ENCODE measurements around the gene H2BK1. TPM values are rescaled to one million over a fixed set of nuclear protein-coding genes. Genes with fewer than 3 reads are reported as not detected.

Gene H2BK1
- total and polyA plus RNA-seq, 7 donors: not detected

DNA sequence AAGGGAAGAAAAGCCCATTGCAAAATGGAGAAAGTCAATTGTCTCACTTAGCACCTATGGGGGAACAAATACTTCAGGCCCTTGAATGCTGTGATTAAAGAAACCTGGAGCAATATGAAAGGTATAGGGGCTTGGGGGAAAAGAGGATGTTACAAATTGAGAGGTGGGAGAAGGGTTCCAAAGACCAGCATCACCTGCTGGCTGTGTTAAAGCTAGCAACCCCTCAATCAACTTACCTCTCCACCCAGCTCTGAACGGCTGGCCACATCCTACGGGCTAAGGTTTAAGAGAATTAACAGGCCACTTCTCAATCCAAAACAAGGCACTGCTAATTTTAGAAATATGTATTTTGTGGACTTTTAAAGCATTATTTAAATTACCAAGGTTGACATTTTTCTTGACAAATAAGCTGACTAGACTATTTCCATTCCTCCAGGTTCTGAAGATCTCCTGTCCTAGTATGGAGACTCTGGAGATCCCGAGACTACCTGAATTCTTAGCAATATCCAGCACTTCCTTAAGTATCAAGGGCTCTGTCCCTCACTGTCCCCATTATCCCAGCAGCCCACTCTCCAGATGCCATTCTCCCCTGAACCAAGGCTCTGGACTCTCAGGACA lies 976 bp upstream of the H2BK1 start:
- DNase-seq: no peak
- H3K36me3 ChIP-seq: peaks cover 18 to 41% (median 25%) of the 10 kb centered on the region in 4 donors
- TF ChIP-seq, protein P1, sequence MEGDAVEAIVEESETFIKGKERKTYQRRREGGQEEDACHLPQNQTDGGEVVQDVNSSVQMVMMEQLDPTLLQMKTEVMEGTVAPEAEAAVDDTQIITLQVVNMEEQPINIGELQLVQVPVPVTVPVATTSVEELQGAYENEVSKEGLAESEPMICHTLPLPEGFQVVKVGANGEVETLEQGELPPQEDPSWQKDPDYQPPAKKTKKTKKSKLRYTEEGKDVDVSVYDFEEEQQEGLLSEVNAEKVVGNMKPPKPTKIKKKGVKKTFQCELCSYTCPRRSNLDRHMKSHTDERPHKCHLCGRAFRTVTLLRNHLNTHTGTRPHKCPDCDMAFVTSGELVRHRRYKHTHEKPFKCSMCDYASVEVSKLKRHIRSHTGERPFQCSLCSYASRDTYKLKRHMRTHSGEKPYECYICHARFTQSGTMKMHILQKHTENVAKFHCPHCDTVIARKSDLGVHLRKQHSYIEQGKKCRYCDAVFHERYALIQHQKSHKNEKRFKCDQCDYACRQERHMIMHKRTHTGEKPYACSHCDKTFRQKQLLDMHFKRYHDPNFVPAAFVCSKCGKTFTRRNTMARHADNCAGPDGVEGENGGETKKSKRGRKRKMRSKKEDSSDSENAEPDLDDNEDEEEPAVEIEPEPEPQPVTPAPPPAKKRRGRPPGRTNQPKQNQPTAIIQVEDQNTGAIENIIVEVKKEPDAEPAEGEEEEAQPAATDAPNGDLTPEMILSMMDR (IDR thresholded peaks at IDR 0.05): no peak
- no peak for TF ChIP-seq POLR2A (IDR thresholded peaks at IDR 0.05)
- TF ChIP-seq POLR2AphosphoS5 (IDR thresholded peaks at IDR 0.05): no peak
- no peak for TF ChIP-seq EP300 (IDR thresholded peaks at IDR 0.05)
- no peak overlapping the region for H3K4me3 ChIP-seq
- intact Hi-C loops (cut with DNase I): no loop called here
- H3K27me3 ChIP-seq: peaks cover 0 to under 1% (median 0%) of the 10 kb centered on the region in 3 donors
- H3K27ac ChIP-seq: no peak overlapping the region
- H3K4me1 ChIP-seq: no peaks in the 10 kb centered on the region
- no peaks in the 10 kb centered on the region for H3K9me3 ChIP-seq
- 78 to 90% methylated on average over 3 of the region's 3 CpGs for WGBS, 2 donors

DNA sequence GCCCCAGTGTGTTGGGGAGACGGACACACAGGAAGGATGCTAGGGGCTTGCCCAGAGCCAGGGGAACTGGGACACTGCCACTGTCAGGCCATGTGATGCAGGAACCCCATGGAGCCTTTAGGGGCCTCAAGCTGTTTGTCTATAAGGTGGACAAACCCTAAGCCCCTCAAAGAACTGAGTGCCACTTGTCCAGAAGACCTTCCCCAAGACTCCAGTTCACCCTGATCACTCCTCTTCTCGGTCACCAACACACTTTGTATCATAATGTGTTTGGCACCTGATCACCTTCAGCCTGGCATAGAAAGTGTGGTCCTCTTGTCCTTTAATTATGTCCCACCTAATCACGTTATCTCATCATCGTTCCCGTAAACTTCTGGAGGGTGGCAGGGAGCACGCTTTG lies 700 bp downstream of the H2BK1 start:
- Histone ChIP-seq H3K4me1 (no peaks in the 10 kb centered on the region), H3K27ac (no peak overlapping the region), H3K36me3 (peaks cover 1 to 24% (median 8%) of the 10 kb centered on the region in 4 donors), H3K4me3 (no peak overlapping the region), H3K9me3 (no peaks in the 10 kb centered on the region), H3K27me3 (peaks cover 0 to 13% (median 0%) of the 10 kb centered on the region in 3 donors)
- 81 to 90% methylated on average over 6 of the region's 6 CpGs for WGBS, 2 donors
- intact Hi-C loops (cut with DNase I): no loop called here
- no peak for DNase-seq
- TF ChIP-seq, protein P1 (IDR thresholded peaks at IDR 0.05): no peak
- TF ChIP-seq POLR2A (IDR thresholded peaks at IDR 0.05) (no peak), POLR2AphosphoS5 (IDR thresholded peaks at IDR 0.05) (no peak), EP300 (IDR thresholded peaks at IDR 0.05) (no peak)

DNA sequence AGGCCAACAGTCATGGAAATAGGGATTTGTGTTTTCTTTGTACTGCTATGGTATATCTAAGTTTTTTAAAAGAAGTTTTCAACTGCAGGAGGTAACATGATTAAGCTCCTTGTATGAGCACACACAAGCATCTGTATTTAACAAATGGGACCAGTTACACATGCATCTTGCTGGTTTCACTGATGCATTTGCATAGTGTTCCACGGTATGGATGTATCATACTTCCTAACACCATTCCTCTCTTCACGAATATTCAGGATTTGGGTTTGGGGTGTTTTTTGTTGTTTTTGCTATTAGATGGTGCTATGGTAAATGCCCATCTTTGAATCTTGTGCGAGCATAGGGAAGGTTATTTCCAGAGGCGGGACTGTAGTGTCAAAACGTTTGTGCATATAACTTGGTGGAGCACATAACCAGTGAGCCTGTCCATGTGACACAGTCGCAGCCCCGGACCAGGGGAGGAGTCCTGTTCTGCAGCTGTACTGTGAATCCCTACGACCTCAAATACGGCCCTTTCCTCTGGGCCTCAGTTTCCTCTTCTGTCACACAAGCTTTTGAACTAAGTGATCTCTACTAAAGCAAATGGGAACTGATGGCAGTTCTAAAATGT lies 1.9 kb downstream of the H2BK1 start:
- 60 to 75% methylated on average over 9 of the region's 9 CpGs for WGBS, 2 donors
- intact Hi-C loops (cut with DNase I): no loop called here

DNA sequence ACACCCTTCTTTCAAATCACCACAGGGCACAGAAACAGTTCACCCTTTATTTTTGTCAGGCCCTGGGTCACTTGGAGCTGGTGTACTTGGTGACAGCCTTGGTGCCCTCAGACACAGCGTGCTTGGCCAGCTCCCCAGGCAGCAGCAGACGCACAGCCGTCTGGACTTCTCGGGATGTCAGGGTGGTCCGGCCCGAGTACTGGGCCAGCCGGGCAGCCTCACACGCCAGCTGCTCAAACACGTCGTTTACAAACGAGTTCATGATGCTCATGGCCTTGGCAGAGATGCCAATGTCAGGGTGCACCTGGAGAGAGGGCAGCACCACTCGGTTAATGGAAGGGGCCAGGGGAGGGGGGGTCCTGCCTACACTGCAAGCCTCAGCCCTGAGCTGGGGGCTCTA lies 2.5 kb downstream of the H2BK1 start:
- H3K27me3 ChIP-seq: peaks cover 0 to 30% (median 0%) of the 10 kb centered on the region in 3 donors
- no peaks in the 10 kb centered on the region for H3K4me1 ChIP-seq
- no peaks in the 10 kb centered on the region for H3K9me3 ChIP-seq
- H3K36me3 ChIP-seq: peaks cover 0 to 6% (median 0%) of the 10 kb centered on the region in 4 donors
- TF ChIP-seq EP300 (IDR thresholded peaks at IDR 0.05): no peak
- TF ChIP-seq, protein P1 (IDR thresholded peaks at IDR 0.05): no peak
- 41 to 72% methylated on average over 12 of the region's 12 CpGs for WGBS, 2 donors
- no peak overlapping the region for H3K4me3 ChIP-seq
- DNase-seq: no peak
- H3K27ac ChIP-seq: no peak overlapping the region
- intact Hi-C loops (cut with DNase I): no loop called here

More for the DNA sequence above, 1.9 kb downstream of the H2BK1 start:
- no peak for DNase-seq
- Histone ChIP-seq H3K4me3 (no peak overlapping the region), H3K36me3 (peaks cover 0 to 12% (median 2%) of the 10 kb centered on the region in 4 donors), H3K9me3 (no peaks in the 10 kb centered on the region), H3K27ac (no peak overlapping the region), H3K27me3 (peaks cover 0 to 25% (median 0%) of the 10 kb centered on the region in 3 donors), H3K4me1 (no peaks in the 10 kb centered on the region)
- TF ChIP-seq POLR2AphosphoS5 (IDR thresholded peaks at IDR 0.05): no peak
- TF ChIP-seq, protein P1 (IDR thresholded peaks at IDR 0.05): no peak
- TF ChIP-seq EP300 (IDR thresholded peaks at IDR 0.05): no peak
- no peak for TF ChIP-seq POLR2A (IDR thresholded peaks at IDR 0.05)

Measured in sigmoid colon (tissue), 7 donors.